Activated CD8-positive, alpha-beta T cell treated with anti-CD3 and anti-CD28 coated beads for 36 hours (primary cell): Measurements from ENCODE around the gene CAMTA1. TPM values are rescaled to one million over a fixed set of nuclear protein-coding genes. Genes with fewer than 3 reads are reported as not detected.

Source experiments
- ATAC-seq: fragments of 200-7000 bp; cut with Tn5 transposase; one replicate; pipeline ENCODE4 v1.10.0; 2021; ENCODE audit warnings: mild to moderate bottlenecking, moderate library complexity
- CTCF ChIA-PET: fragments of 350-600 bp; sonication (Branson Sonifier 250); formaldehyde crosslinking; loops from one replicate; lab custom pipeline; 2021; ENCODE audit warnings: antibody characterized with exemption; lab: Charles Lee
- POLR2A ChIA-PET: fragments of 350-600 bp; sonication (Branson Sonifier 250); formaldehyde crosslinking; loops from one replicate; lab custom pipeline; 2021; ENCODE audit warnings: antibody characterized with exemption; lab: Charles Lee
- DNase-seq: peaks from one replicate; pipeline ENCODE4 v3.0.0-alpha.2; 2020
- H3K27ac Mint-ChIP-seq: one replicate; pipeline ENCODE4 v1.8.0; 2021; ENCODE audit warnings: mild to moderate bottlenecking, mixed read lengths
- H3K27me3 Mint-ChIP-seq: one replicate; pipeline ENCODE4 v1.8.0; 2021; ENCODE audit warnings: mixed read lengths
- H3K36me3 Mint-ChIP-seq: one replicate; pipeline ENCODE4 v1.8.0; 2021; ENCODE audit warnings: low read depth, mixed read lengths
- H3K4me1 Mint-ChIP-seq: one replicate; pipeline ENCODE4 v1.8.0; 2021; ENCODE audit warnings: low read depth, mixed read lengths
- H3K4me3 Mint-ChIP-seq: one replicate; pipeline ENCODE4 v1.8.0; 2021; ENCODE audit warnings: mild to moderate bottlenecking, moderate library complexity, mixed read lengths
- H3K9me3 Mint-ChIP-seq: one replicate; pipeline ENCODE4 v1.8.0; 2021; ENCODE audit warnings: mixed read lengths
- intact Hi-C: fragments of 100-400 bp; cut with micrococcal nuclease; formaldehyde crosslinking; loops from one replicate; pipeline ENCODE4 v1.10.0; 2022
- total RNA-seq, 2 experiments: library from RNA; stranded (reverse); gene quantifications; one replicate each; pipeline ENCODE4 v1.2.3, GENCODE V29; 2021
- TF ChIP-seq, protein P1 (sequence below): fragments of 200-600 bp; IDR thresholded peaks from one replicate; pipeline ENCODE4 v1.8.0; 2022; ENCODE audit warnings: antibody characterized with exemption, mild to moderate bottlenecking

The CAMTA1 gene
- total RNA-seq, 2 experiments from 2014 or later: 67.7 to 70.9 TPM

- no peak overlapping the region for H3K27ac Mint-ChIP-seq
- intact Hi-C loops: no loop called here
- H3K9me3 Mint-ChIP-seq: peaks cover 6% of the 10 kb centered on the region
- ChIA-PET CTCF (no interaction called here), POLR2A (no interaction called here)
- H3K4me1 Mint-ChIP-seq: no peaks in the 10 kb centered on the region
- ATAC-seq (no peak), DNase-seq (no peak)
- TF ChIP-seq, protein P1, sequence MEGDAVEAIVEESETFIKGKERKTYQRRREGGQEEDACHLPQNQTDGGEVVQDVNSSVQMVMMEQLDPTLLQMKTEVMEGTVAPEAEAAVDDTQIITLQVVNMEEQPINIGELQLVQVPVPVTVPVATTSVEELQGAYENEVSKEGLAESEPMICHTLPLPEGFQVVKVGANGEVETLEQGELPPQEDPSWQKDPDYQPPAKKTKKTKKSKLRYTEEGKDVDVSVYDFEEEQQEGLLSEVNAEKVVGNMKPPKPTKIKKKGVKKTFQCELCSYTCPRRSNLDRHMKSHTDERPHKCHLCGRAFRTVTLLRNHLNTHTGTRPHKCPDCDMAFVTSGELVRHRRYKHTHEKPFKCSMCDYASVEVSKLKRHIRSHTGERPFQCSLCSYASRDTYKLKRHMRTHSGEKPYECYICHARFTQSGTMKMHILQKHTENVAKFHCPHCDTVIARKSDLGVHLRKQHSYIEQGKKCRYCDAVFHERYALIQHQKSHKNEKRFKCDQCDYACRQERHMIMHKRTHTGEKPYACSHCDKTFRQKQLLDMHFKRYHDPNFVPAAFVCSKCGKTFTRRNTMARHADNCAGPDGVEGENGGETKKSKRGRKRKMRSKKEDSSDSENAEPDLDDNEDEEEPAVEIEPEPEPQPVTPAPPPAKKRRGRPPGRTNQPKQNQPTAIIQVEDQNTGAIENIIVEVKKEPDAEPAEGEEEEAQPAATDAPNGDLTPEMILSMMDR: no peak
- H3K27me3 Mint-ChIP-seq: peaks cover 2% of the 10 kb centered on the region
- no peaks in the 10 kb centered on the region for H3K36me3 Mint-ChIP-seq
- H3K4me3 Mint-ChIP-seq: no peak overlapping the region
Observed at GRCh38 chr1:6923012-6923411, 137.8 kb downstream of the CAMTA1 start.

DNA sequence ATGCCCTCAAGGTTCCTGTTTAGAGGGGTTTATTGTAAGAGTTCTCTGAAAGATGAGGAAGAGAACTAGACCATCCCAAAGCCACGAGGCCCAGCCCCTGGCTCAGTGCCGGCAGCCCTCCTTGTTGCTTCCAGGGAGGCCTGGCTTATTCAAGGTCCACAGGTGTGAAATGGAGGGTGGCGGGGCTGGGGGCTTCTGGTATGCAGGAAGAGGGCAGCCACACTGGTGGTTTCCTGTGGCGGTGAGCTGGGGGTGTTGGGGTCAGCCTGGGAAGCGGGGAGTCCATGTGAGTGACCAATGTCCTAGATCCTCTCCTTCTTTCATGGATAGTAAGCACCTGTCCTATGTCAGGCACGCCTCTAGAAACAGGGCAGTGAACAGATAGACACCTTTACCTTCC, 138.2 kb downstream of the CAMTA1 start:
- Mint-ChIP-seq H3K9me3 (peaks cover 6% of the 10 kb centered on the region), H3K27me3 (peaks cover 2% of the 10 kb centered on the region), H3K36me3 (no peaks in the 10 kb centered on the region), H3K4me3 (no peak overlapping the region), H3K27ac (no peak overlapping the region), H3K4me1 (no peaks in the 10 kb centered on the region)
- ChIA-PET POLR2A (no interaction called here), CTCF (interaction anchor here (1.7 kb wide), 1 partner anchor 33 kb away, joined by 5 read pairs; no protein-coding TSS in a partner anchor)
- DNase-seq (no peak), ATAC-seq (no peak)
- TF ChIP-seq, protein P1: no peak
- intact Hi-C loops: no loop called here

- H3K4me3 Mint-ChIP-seq: no peak overlapping the region
- DNase-seq (no peak), ATAC-seq (no peak)
- H3K27me3 Mint-ChIP-seq: peaks cover 2% of the 10 kb centered on the region
- H3K27ac Mint-ChIP-seq: no peak overlapping the region
- TF ChIP-seq, protein P1: no peak
- no peaks in the 10 kb centered on the region for H3K4me1 Mint-ChIP-seq
- POLR2A ChIA-PET: no interaction called here
- CTCF ChIA-PET: interaction anchor here (1.7 kb wide), 1 partner anchor 34 kb away, joined by 5 read pairs; no protein-coding TSS in a partner anchor
- peaks cover 6% of the 10 kb centered on the region for H3K9me3 Mint-ChIP-seq
- intact Hi-C loops: no loop called here
- no peaks in the 10 kb centered on the region for H3K36me3 Mint-ChIP-seq
Observed at GRCh38 chr1:6923955-6924881, 139.0 kb downstream of the CAMTA1 start.

DNA sequence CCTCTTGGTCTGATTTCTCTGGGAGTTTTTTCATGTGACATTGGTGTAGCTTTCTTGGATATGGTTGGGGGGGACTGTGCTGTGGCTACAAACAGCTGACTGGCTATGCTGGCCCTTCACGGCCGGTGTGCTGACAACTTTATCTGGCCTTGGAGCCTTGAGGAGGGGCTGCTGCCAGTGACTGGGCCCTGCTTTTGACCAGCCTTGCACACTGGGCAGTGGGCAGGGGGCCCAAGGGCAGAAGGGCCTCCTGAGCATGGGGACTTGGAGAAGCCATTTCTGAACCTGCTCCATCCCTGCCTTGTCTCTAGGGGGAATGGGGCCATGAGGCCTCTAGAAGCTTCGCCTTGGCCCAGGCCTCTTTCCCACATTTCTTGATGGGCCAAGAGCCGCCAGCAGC, 139.6 kb downstream of the CAMTA1 start:
- TF ChIP-seq, protein P1: no peak
- Mint-ChIP-seq H3K27me3 (peaks cover 2% of the 10 kb centered on the region), H3K36me3 (no peaks in the 10 kb centered on the region), H3K27ac (no peak overlapping the region), H3K4me3 (no peak overlapping the region), H3K4me1 (no peaks in the 10 kb centered on the region), H3K9me3 (peaks cover 6% of the 10 kb centered on the region)
- intact Hi-C loops: no loop called here
- no peak for DNase-seq
- ChIA-PET POLR2A (no interaction called here), CTCF (interaction anchor here (1.7 kb wide), 1 partner anchor 35 kb away, joined by 5 read pairs; no protein-coding TSS in a partner anchor)
- no peak for ATAC-seq

- DNase-seq (no peak), ATAC-seq (no peak)
- H3K4me1 Mint-ChIP-seq: no peaks in the 10 kb centered on the region
- ChIA-PET CTCF (interaction anchor here (1.0 kb wide), 1 partner anchor 142 kb away, joined by 3 read pairs; no protein-coding TSS in a partner anchor), POLR2A (no interaction called here)
- intact Hi-C loops: no loop called here
- no peaks in the 10 kb centered on the region for H3K9me3 Mint-ChIP-seq
- H3K27ac Mint-ChIP-seq: no peak overlapping the region
- H3K4me3 Mint-ChIP-seq: no peak overlapping the region
- TF ChIP-seq, protein P1: no peak
- no peaks in the 10 kb centered on the region for H3K36me3 Mint-ChIP-seq
- peaks cover 6% of the 10 kb centered on the region for H3K27me3 Mint-ChIP-seq
Observed at GRCh38 chr1:6927626-6928025, 142.4 kb downstream of the CAMTA1 start.
